HepG2 (cell line): Measurements from ENCODE around the gene PPP1R2C.

ENCODE experiments used
- ELF1 ChIP-seq: sonication (generic); formaldehyde crosslinking; IDR thresholded peaks from 2 replicates; pipeline ENCODE4 v1.4.0; 2020; ENCODE audit warnings: missing genetic modification reagents
- EZH2 ChIP-seq: conservative IDR thresholded peaks from 2 replicates; pipeline ENCODE4 v1.6.1; 2012; ENCODE audit warnings: mild to moderate bottlenecking, low read depth, low read length, moderate library complexity
- HCFC1 ChIP-seq: fragments of 150-350 bp; IDR thresholded peaks from 2 replicates; pipeline ENCODE4 v1.6.1; 2014; ENCODE audit warnings: low read depth, low read length
- PBX3 ChIP-seq: sonication (generic); formaldehyde crosslinking; IDR thresholded peaks from 2 replicates; pipeline ENCODE4 v1.8.1; 2023; ENCODE audit warnings: missing genetic modification reagents, inconsistent platforms, borderline replicate concordance
- PCBP1 ChIP-seq: fragments of 200-400 bp; formaldehyde crosslinking; IDR thresholded peaks from 2 replicates; pipeline ENCODE4 v1.6.1; 2017; ENCODE audit warnings: mild to moderate bottlenecking, low read depth, low read length, borderline replicate concordance
- SETDB1 ChIP-seq: sonication (generic); formaldehyde crosslinking; IDR thresholded peaks from 2 replicates; pipeline ENCODE4 v1.5.1; 2020; ENCODE audit warnings: missing genetic modification reagents, mild to moderate bottlenecking, borderline replicate concordance
- SNAPC5 ChIP-seq: sonication (generic); formaldehyde crosslinking; IDR thresholded peaks from 2 replicates; pipeline ENCODE4 v1.8.1; 2023; ENCODE audit warnings: mild to moderate bottlenecking, missing genetic modification reagents, borderline replicate concordance
- SP140L ChIP-seq: sonication (generic); formaldehyde crosslinking; IDR thresholded peaks from 2 replicates; pipeline ENCODE4 v1.4.0; 2020; ENCODE audit warnings: missing genetic modification reagents, borderline replicate concordance
- SP4 ChIP-seq: sonication (generic); formaldehyde crosslinking; IDR thresholded peaks from 2 replicates; pipeline ENCODE4 v1.8.1; 2023; ENCODE audit warnings: mild to moderate bottlenecking, missing genetic modification reagents
- ZNF550 ChIP-seq: sonication (generic); formaldehyde crosslinking; IDR thresholded peaks from 2 replicates; pipeline ENCODE4 v1.4.0; 2020; ENCODE audit warnings: mild to moderate bottlenecking, missing genetic modification reagents, borderline replicate concordance
- TF ChIP-seq, protein P1 (sequence below): sonication (generic); formaldehyde crosslinking; IDR thresholded peaks from 2 replicates; pipeline ENCODE4 v1.5.0; 2020; ENCODE audit warnings: mild to moderate bottlenecking, missing genetic modification reagents, moderate library complexity

DNA sequence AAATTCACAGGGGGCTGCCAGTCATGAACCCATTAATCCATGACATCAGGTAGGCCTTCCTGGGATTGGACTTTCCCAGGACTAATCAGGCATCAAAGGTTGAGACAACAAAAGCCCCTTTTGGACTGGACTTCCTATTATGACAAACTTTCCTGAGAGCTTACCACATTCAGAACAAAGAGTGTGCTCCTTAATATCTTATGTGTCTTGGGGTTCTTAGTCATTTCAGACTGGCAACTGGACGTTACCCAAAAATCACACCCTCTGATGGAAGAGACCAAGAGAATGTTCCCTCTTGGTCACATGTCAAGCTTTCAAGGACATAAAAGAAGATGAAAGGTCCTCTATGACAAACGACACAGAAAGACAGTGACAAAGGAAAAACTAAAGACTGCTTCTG is 31.6 kb upstream of the PPP1R2C start:
- TF ChIP-seq ELF1 (CRISPR knock-in tag): no peak
- TF ChIP-seq, protein P1, sequence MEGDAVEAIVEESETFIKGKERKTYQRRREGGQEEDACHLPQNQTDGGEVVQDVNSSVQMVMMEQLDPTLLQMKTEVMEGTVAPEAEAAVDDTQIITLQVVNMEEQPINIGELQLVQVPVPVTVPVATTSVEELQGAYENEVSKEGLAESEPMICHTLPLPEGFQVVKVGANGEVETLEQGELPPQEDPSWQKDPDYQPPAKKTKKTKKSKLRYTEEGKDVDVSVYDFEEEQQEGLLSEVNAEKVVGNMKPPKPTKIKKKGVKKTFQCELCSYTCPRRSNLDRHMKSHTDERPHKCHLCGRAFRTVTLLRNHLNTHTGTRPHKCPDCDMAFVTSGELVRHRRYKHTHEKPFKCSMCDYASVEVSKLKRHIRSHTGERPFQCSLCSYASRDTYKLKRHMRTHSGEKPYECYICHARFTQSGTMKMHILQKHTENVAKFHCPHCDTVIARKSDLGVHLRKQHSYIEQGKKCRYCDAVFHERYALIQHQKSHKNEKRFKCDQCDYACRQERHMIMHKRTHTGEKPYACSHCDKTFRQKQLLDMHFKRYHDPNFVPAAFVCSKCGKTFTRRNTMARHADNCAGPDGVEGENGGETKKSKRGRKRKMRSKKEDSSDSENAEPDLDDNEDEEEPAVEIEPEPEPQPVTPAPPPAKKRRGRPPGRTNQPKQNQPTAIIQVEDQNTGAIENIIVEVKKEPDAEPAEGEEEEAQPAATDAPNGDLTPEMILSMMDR: no peak
- no peak for TF ChIP-seq SETDB1 (CRISPR knock-in tag)
- TF ChIP-seq PBX3: no peak
- TF ChIP-seq PCBP1: no peak
- TF ChIP-seq EZH2: no peak
- TF ChIP-seq ZNF550: no peak
- no peak for TF ChIP-seq SP140L (CRISPR knock-in tag)
- no peak for TF ChIP-seq HCFC1
- TF ChIP-seq SP4: no peak
- TF ChIP-seq SNAPC5 (CRISPR knock-in tag): no peak
